Epithelial cell of proximal tubule (primary cell): ENCODE results near the gene ANKRD55. TPM values are rescaled to one million over a fixed set of nuclear protein-coding genes. Genes with fewer than 3 reads are reported as not detected.

Experiments
- DNase-seq: peaks from one replicate; pipeline ENCODE4 v3.0.0-alpha.2; 2011; ENCODE audit warnings: low read depth
- H3K4me3 ChIP-seq: 2 replicates; pipeline ENCODE4 v1.5.1; 2011; ENCODE audit warnings: low read depth, mild to moderate bottlenecking, low read length
- total RNA-seq: library from RNA; depleted of rRNA; stranded (reverse); fragments of >200 nt; gene quantifications from 2 replicates; pipeline ENCODE4 v1.2.3, GENCODE V29; 2015
- TF ChIP-seq, protein P1 (sequence below): conservative IDR thresholded peaks from 2 replicates; pipeline ENCODE4 v1.5.1; 2012; ENCODE audit warnings: low read depth, mild to moderate bottlenecking, low read length

ANKRD55 gene
- total RNA-seq, 1 donor from 2014 or later = not detected

DNA sequence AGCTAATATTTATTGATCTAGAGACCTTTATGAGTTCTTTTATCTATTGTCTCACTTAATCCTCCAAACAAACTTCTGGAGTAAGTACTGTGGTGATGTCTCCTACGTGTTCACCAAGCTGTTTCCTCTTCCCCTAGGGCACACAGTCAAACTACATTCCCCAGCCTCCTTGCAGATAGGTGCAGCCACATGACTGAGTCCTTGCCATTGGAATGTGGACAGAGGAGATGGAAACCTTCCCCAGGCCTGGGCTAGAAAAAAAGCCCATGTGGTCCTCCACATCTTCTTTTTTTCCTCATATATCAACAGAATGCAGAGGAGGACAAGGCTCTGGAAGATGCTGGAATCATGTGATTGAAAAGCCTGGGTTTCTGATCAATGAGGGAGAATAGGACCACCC, 88.0 kb downstream of the ANKRD55 start:
- DNase-seq = no peak

DNA sequence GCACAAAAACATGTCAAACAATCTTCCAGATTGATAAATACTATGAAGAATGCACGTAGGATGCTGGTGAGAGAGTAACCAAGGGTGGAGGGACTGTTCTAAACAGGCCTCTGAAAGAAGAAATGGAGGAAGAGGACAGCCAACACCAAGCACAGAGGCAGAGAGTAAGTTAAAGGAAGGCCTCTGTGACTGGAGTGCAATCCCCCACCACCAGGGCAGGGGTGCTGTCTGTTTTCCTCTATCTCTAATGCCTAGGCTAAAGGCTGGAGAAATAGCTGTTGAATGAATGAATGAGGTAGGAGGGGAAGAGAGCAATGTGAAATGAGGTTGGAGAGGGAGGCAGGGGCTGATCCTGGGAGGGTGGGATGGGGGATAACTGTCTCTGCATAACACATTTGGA, 88.9 kb downstream of the ANKRD55 start:
- DNase-seq = no peak
- no peak overlapping the region for H3K4me3 ChIP-seq
- TF ChIP-seq, protein P1, sequence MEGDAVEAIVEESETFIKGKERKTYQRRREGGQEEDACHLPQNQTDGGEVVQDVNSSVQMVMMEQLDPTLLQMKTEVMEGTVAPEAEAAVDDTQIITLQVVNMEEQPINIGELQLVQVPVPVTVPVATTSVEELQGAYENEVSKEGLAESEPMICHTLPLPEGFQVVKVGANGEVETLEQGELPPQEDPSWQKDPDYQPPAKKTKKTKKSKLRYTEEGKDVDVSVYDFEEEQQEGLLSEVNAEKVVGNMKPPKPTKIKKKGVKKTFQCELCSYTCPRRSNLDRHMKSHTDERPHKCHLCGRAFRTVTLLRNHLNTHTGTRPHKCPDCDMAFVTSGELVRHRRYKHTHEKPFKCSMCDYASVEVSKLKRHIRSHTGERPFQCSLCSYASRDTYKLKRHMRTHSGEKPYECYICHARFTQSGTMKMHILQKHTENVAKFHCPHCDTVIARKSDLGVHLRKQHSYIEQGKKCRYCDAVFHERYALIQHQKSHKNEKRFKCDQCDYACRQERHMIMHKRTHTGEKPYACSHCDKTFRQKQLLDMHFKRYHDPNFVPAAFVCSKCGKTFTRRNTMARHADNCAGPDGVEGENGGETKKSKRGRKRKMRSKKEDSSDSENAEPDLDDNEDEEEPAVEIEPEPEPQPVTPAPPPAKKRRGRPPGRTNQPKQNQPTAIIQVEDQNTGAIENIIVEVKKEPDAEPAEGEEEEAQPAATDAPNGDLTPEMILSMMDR = no peak

More for the DNA sequence above, 88.0 kb downstream of the ANKRD55 start:
- TF ChIP-seq, protein P1 = no peak
- no peak overlapping the region for H3K4me3 ChIP-seq

DNA sequence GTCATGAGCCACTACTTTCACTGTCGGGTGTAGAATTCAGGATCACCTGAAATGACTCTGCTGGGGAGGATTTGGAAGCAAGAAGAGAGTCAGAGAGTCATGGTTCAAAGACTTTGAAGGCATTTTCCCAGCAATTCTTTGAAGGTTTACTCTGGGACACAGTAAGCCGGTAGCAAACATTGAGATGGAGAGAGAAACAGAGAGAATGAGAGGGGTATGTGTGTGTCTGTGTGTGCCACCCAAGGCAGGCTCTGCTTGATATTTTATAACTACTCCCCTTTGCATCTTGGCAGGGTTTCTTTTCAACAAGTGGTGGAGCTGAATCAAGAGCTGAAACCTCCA, 89.8 kb downstream of the ANKRD55 start:
- no peak for DNase-seq

DNA sequence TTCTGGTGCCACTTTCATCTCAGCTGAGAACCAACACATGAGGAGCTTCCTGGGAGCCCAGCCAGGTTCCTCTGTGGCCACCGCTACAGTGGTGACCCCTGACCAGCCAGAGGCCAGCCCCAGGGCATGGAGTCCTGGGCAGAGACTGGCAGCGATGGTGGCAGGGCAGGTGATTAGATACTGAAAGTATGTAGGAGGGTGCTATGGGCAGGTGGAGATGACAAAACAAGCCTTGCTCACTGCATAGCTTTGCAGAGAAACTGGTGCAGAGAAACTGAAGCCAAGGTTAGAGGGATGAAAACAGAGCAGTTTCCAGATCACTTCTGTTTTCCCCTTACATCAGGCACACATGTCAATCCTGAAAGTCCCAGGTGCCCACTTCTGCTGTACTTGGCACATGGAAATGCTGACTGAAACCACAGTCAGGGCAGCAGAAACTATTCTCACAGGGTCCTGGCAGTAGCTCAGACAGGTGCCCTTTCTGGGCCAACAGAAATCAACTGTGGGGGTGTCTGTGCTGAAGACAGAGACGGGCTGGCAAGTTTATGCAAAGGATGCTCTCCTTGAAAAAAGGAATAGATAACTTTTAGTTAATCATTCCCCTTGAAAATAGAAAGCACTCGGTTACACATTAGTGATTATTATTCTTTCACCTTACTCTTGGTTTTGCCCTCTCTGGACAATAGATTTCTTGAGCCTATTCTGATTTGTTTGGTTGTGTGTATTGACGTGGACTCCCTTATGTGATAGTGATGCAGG, 90.3 kb downstream of the ANKRD55 start:
- DNase-seq = peak; percentile 86
- TF ChIP-seq, protein P1 = no peak
- peak overlapping the region; percentile 12 for H3K4me3 ChIP-seq

More for the DNA sequence above, 89.8 kb downstream of the ANKRD55 start:
- TF ChIP-seq, protein P1 = no peak
- H3K4me3 ChIP-seq = peak overlapping the region; percentile 3

DNA sequence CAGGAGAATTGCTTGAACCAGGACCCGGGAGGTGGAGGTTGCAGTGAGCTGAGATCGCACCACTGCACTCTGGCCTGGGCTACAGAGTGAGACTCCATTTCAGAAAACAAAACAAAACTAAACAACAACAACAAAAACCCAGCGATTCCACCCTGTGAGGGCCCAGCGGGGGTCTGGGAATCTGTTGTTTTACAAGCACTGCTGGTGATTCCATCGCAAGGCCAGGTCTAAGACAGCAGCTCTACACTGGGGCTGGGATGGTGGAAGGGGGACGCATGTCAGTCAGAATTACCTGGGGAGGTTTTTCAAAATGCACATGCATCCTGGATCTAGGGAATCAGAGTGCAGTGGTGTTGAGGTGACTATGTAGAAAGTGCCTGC, 90.9 kb downstream of the ANKRD55 start:
- TF ChIP-seq, protein P1 = no peak
- peak overlapping the region; percentile 12 for H3K4me3 ChIP-seq
- DNase-seq = no peak

DNA sequence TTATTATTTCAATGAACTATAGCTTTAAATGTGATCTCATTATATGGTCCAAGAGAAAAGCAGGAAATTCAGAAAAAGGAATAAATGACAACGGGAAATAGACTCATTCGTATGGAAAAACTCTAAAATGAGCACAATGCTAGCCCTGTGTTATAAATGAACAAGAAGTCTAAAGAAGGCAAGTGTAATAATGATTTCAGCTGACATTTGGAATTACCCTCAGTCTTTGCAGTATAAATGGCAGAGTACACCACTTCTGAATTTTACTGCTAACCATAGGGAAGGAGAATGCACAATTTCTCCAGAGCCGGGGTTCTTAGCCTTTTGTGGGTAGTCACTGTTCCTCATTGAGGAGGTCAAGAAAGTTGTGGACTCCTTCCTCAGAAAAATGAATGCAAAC, 93.1 kb downstream of the ANKRD55 start:
- TF ChIP-seq, protein P1 = no peak
- no peak overlapping the region for H3K4me3 ChIP-seq
- DNase-seq = no peak

DNA sequence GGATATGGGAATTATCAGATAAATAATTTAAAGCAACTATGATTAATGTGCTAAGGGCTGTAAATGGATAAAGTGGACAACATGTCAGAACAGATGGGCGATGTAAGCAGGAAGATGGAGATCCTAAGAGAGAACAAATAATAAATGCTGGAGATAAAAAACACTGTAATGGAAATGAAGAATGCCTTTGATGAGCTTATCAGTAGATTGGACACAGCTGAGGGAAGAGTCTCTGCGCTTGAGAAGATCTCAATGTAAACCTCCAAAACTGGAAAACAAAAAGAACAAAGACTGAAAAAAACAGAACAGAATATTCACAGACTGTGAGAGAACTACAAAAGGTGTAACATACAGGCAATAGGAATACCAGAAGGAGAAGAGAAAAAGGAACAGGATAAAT, 102.5 kb downstream of the ANKRD55 start:
- H3K4me3 ChIP-seq = no peak overlapping the region
- TF ChIP-seq, protein P1 = no peak
- DNase-seq = no peak
